HG03280 (cell line): Measurements from ENCODE around the gene EPB41L4B.

Experiments used
- ATAC-seq: cut with Tn5 transposase; IDR thresholded peaks from one replicate; pipeline ENCODE4 v1.9.1; 2021; ENCODE audit warnings: mild to moderate bottlenecking, moderate library complexity; ENCODE audit not compliant: unreplicated experiment

EPB41L4B gene

DNA sequence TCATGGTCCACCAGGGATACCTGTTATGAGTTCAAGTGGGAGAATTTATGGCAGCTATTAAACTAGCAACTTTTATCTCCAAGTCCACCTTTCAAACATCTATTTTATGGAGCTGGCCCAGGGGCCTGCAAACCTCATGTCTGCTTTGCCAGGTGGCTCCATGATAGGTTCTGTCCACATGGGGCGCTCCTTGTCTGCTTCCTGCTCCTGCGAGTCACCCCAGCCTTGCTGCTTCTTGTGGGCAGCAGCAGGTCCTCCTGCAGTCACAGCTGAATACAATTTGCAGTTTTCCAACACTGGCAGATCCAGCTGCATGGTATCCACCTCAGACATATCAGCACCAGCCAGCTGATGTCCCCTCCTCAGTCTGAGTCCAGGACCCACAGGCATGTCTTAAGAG is 114.2 kb downstream of the EPB41L4B start:
- no peak for ATAC-seq

DNA sequence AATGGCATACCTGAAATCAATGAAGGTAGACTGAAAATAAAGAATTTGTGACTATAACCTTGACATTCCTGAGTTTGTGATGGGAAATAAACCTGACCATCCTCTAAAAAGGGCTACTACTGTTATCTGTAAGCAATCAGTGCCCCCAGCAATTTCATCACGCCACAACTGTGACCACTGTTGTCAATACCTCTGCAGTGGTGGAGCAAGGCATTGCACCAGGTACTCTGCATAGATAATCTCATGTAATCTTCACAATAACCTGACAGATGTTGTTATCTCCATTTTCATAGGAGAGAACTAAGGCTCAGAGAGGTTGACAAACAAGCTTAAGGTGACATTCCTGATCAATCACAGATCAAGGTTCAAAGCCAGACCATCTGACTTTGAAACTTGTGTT is 115.3 kb downstream of the EPB41L4B start:
- ATAC-seq: no peak

DNA sequence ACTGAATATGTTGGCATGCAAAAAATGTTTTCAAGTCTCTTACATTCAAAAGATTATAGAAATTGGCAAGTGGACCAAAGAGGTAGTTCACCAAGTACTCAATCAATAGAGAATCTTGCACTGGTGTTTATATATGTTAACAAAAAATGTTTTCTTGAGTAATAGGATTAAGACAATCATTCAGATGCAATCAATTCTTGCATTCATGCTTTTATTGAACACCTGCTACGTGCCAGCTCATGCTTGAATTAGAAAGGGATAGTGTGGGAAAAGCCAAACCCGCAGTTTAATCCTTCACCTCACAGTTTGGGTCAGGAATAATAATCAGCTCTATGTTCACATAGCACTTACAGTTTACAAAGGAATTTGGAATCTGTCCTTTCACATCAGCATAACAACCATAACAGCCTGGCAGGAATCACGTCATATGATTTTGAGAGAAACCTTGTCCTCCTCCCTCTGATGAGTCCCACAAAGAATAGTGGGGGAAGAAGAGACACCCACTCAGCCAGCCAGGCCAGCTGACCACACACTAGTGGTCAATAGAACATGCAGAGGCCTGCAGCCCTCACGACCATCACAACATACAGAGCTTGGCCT is 117.0 kb downstream of the EPB41L4B start:
- ATAC-seq: no peak

DNA sequence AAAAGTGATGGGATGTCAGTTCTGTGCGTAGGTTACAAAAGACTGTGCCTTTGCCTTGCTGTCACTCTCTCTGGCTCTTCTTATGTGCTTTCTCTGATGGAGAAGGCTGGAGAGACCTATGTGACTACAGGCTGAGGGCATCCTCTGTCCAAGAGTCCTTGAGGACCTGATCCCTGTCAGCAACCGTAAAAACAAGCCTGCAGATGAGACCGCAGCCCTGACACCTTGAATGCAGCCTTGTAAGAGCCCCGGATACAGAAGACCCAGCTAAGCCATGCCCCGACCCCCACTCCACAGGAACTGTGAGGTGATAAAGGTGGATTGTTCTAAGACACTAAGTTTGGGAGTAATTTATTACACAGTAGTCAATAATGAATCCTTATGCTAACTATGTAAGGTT is 121.2 kb downstream of the EPB41L4B start:
- no peak for ATAC-seq

DNA sequence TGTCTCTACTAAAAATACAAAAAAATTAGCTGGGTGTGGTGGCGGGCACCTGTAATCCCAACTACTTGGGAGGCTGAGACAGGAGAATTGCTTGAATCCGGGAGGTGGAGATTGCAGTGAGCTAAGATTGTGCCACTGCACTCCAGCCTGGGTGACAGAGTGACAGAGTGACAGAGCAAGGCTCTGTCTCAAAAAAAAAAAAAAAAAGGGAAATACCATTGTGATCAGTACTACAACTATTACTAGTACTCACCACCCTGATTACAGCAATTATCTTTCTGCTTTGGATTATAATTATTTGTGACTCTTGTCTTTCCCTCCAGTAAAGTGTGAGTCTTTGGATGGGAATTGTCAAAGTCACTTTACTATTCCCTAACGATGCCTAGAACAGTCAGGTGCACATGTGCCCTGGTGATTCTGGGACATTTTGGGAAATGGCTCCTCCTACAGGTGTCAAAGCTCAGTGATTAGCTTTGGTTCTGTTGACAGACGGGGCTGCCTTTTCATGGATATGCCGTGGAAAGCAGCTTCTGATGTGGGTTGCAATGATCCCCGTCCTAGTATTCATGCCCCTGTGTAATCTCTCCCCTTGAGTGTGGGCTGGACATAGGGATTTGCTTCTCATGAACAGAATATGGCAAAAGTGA is 122.0 kb downstream of the EPB41L4B start:
- ATAC-seq: no peak

DNA sequence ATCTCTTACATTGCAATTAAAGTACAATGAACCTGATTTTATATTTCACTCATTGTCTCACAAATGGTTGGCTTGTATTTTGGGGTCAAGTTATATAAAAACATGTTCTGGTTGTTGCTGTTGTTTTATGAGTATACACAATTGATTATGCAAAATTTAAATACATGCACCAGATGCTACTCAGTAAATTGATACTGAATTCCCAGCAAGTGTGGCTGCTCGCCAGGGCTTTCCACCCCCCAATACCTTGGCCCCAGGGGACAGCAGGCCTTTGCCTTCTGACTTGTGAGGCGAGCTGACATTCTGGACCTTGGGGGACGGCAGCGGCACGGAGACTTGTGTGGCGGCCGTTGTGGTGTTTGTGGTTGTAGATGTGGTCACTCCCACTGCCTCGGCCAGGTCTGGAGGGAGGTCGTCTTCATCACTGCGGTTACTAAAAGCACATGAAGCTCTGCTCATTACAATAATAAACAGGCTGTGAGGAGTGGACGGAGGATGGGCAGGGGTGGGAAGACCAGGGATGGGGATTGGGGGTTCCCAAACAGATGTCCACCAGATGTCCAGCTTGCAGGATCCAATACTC is 126.8 kb downstream of the EPB41L4B start:
- ATAC-seq: no peak

DNA sequence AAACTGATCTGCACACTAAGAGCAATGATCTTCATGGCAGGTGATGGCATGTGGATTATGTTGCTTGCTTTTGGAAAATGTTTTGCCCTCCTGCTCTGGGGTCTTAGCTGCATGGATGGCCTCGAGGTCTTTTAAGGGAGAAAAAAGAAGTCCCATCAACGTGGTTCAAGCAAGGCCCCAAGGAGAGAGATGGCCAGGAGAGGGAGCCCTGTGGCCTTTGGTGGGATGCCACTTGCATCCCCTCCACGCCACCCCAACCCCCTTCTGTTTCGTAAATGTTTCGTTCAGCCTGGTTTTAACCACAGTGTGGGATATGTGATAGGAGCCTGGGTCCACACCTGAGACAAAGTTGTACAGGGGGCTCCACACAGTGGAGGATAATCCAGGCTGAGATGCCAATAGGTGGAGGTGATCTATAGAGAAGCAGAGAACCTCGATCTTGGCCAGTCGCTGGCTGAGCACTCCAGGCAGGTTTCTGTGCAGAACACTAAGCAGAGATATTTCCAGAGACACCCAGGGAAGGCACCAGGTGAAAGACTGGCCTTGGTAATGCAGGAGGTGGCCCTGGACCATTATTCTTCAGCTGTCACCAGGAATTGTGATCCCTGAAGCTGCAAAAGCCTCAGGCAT is 128.0 kb downstream of the EPB41L4B start:
- no peak for ATAC-seq

DNA sequence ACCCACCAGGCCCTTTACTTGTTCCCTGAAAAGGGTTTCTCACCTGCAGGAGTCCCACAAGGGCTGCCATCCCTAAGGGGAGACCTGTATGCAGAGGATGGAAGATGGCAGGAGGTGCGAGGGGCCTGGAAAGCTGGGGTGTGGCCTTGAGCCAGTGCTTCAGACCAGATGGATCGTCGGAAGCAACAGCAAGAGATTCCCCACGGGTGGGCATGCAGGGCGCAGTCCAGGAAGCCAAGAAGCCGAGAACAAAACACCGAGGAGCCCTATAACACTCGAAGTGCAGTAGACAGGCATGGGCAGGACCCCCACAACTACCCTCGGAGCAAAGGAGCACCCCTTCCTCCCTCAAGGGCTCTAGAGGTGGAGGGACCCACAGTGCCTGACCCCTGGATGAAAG is 129.1 kb downstream of the EPB41L4B start:
- no peak for ATAC-seq

DNA sequence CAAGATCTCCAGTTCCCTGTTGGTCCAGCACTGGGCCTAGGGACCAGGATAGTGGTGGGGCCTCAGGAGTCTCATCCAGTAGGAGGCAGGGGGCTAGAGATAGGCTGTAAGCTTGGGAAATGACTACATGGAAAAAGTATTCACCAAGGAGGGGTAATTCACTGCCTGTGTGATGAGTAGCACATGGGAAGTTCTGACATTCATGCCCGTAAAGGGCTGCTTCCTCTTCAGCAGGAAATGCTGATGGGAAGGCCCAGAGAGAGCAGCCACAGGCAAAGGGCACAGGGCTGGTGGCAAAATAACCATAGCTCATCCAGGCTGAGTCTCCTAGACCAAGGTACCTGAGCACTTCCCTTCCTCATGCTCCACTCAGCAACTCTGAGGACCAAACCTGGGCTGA is 130.7 kb downstream of the EPB41L4B start:
- ATAC-seq: no peak

DNA sequence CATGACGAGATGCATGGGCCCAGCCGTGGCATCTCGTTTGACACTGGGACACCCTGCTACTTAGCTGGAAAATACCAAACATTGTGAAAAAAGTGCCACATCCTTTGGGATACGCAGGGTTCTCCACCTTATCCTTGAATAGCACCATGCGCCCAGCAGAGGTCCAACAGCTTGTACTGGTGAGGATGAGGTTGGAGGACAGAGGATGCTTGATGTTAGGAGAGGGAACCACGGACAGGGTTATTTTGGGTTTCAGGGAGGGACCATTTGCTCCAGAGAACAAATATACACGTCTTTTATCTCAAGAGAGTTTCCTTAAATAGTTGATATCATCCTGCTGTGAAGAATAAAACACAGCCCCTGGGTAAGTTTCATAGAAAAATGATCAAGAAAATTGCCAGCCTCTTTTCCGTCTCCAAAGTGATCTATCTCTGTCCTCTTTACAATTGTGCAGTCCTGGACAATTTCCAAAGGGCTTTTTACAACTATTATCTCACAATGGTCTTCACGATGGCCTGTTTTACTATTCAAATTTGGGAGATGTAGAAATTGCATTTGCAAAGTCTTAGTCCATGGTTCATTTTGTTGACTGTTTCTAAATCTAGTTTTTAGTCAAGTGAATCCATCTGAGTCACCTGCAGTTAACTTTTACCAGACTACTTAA is 133.9 kb downstream of the EPB41L4B start:
- no peak for ATAC-seq

DNA sequence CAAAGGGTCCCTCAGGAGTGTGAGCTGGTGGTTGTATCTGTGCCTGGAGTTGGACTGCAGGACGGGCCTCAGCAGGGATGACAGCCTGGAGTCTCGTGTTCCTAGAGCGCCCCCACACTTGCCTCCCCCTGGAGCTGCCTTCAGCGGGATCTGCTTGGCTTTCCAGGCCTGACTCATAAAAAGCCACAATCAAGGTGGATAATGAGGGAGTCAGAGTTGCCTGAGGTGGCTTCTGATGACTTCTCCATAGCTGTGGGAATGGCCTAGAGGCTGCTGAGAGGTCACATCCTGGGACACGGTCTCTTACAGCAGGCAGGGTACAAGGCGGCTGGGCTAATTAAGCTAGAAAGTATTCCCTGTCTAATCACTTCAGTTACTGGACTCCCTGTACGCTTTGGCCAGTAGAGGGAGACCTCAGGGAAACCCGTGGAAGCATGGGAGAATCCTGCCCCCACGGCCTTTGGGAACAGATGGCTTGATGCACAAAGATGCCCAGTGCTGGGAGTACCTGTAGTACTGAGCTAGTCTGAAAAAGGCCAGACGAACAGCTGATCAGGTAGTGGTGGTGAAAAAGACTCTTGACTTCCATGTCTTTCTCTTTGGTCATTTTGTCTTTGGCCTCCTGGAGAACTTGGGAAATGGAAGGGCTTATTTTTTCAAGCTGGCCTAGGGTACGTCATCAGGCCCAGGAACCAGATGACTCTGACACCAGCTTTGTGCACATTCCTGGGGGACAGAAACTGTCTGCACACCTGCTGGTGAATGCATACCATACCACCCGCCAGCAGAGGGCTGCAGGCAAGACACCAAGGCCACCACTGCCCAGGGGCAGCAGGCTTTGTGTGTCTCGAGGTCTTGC is 137.7 kb downstream of the EPB41L4B start:
- no peak for ATAC-seq

DNA sequence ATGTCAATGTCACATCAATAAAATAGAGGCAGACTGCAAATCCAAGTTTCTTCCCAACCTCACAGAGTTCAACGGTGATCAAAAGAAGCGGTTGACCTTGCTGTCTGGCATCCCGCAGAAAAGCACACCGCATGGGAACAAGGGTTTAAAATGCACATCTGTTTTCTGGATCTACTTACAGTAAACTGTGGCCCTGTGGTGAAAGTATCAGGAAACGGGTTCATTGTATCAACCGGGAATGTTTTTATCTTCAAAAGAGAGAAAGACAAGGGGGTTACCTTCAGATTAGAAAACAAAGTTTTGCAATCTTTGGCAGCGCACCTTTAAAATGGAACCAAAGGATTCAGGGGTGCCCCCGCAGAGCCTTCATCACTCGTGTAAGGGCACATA is 138.3 kb downstream of the EPB41L4B start:
- ATAC-seq: no peak

DNA sequence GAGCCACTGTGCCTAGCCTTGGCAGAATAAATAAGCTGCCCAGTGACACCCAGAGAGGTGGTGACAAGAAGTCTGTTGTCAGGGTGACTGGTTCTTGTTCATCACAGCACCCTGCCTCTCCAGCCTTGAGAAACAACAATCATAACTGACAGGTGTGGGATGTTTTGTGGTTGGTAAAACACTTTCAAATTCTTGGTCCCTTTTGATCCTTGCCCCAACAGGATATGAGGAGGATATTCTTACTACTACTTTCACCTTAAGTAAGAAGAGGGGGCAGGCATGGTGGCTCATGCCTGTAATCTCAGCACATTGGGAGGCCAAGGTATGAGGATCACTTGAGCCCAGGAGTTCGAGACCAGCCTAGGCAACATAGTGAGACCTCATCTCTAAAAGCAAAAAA is 139.6 kb downstream of the EPB41L4B start:
- ATAC-seq: peak; percentile 75

DNA sequence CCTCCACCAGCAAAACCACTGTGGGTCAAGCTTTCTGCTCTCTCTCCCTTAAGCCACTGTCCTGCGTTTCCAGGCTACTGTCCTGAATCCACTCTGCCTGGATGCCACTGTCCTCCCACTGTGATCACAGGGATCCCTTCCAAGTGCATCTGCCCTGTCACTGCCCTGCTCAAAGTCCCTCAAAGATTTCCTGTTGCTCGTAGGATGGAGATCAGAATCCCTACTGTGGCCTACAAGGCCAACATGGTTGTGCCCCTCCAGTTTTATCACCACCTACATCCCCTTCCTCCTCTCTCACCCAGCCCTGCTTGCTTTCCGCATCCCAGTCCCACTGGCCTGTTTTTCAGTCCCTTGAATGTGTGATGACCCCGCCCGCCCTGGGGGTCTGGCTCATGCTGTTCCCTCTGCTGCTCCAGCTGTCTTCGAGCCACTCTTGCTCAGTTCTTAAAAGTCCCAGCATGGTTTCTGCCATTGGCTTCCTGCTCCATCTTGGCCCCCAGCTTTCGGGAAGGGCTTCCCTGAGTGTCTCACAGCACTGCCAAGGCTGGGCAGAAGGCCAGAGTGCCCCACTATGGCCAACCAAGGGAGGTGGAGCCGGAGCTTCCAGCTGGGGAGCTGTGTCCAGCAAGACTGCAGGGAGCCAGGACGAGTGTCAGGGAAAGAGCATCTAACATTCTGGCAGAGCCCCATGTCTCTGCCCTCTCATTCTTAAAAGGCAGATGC is 140.9 kb downstream of the EPB41L4B start:
- ATAC-seq: no peak

DNA sequence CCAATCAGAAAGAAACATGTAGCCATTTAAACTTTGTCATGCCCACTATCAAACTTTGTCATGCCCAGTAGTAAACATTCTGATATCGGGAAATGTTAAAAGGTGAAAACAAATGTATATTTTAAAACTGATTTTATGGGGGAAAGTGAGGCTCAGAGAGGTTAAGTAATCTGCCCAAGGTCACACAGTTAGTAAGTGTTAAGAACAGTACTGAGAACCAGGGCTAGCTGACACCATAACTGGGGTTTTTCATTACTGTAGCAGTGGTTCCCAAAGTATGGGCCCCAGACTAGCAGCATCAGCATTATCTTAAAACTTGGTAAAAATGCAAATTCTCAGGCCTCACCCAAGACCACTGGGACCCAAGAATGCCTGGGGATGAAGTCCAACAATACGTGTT is 143.9 kb downstream of the EPB41L4B start:
- ATAC-seq: no peak

DNA sequence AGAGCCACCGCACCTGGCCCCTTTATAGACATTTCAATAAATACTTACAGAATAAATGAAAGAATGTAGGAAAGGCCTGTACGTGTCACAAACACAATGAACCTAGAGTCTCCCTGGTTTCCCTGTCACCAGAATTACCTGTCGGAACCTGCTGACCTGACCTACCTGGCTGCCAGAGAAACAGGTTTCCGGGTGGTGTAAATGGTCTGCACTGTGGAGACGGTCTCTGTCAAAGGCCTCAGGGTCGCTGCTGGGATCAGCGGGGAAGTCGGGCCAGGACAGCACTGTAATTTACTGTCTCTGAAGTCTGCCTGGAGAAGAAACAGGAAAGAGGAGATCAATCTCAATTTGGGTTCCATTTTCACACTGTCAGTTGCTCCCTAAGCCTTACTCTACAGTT is 144.5 kb downstream of the EPB41L4B start:
- no peak for ATAC-seq

DNA sequence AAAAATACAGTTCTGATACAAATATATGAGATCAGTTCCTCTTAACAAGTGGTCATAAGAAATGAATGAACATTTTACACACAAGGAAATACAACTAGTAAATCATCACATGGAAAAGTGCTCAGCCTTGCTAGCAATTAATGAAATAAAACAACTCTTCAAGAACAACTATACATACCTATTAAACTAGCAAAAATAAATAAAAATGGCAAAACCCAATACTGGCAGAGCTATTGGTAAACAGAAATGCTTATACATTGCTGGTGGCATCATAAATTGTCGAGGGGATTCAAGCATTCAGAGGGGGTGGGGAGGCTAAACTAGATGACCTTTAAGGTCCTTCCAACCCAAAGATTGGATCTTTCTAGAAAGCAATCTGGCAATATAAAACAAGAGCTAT is 147.9 kb downstream of the EPB41L4B start:
- no peak for ATAC-seq

DNA sequence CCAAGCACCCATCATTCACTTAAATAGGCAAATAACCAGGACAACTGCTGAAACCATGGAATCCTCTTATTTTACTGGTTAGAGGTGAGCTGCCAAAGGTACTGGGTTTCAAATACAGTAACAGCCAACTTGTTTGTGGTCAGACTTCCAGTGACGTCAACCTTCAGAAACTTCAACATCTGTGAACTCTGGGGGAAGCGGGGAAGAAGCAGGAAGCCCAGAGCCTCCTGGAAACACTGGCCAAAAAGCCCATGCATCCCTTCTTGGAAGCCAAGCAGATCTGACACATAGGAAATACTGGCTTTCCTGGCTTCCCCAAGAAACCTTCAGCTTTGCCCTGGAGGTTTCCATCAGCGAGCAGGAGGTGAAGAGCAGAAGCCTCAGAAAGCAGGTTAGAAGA is 148.9 kb downstream of the EPB41L4B start:
- ATAC-seq: no peak

DNA sequence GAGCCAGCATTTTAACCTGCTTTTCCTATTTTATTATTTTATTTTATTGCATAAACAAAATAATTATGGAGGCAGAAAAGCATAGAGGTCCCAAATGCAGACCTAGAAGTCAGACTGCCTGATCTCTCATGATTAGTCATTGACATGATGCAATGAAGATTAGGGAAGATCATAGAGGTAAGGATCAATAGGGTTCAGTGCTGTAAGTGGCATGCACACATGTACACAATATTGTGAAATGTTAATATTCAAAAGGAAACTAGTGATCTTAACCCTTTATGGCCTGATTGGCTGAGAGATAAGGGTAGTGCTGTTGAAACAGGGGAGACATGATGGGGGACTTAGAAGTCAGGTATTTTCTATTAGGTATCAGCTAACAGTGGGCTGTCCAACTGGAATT is 152.7 kb downstream of the EPB41L4B start:
- ATAC-seq: no peak

DNA sequence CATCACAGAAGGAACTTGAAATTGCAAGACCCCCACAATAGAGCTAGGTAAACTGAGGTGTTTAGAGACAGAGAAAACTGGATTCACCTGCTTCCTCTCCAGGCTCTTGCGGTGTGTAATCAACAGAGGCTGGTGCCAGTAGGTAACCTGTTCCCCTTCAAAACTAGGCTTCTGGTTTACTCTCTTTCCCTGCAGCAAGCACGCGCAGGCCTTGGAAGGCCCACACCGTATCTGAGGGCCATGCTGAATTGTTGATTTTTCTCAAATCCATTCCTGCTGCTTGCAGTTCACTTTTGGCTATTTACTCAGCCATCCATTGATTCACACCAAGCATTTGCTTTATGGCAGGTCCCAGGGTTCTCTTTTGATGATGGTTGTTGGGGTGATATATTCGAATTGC is 153.1 kb downstream of the EPB41L4B start:
- no peak for ATAC-seq
